Cerebellar cortex (tissue), 1 donor: Measurements from ENCODE around the gene CXCL3.

Experiments
- DNase-seq: peaks from one replicate; pipeline ENCODE4 v3.0.0-alpha.2; 2015; ENCODE audit warnings: low spot score

The CXCL3 gene

DNA sequence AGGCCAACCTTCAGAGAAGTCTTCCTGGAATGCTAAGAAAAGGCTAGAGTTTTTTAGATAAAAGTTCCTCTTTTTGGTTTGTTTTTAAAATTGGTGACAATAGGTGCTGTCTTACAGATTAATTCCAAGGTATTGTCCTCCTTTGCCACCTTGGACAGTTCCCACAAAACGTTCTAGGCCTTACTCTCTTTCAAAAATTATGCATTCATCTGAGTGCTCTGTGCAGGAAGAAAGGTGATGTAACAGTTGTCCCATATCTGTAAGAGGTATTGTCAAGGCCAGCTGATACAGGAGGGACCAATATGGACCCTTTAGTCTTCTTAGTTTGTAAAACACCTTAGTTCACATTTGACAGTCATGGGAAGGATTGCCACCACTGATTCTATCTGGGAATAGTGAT lies 24.2 kb downstream of the CXCL3 start:
- no peak for DNase-seq

DNA sequence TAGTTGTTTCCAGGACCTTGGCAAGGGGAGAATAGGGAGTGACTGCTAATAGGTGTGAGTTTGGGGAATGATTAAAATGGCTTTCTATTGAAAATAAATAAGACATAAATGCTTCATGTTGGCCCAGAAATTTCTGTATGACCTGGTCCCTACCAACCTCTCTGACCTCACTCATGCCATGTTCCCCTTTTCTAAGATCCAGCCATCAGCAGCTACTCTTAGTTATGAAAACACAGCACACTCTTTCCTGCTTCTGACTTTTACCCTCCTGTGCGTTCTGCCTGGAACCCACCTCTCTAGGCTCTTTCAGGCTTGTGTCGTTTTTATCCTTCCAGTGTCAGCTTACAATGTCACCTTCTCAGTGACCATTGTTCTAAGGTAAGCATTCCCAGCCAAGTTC lies 25.2 kb downstream of the CXCL3 start:
- no peak for DNase-seq

DNA sequence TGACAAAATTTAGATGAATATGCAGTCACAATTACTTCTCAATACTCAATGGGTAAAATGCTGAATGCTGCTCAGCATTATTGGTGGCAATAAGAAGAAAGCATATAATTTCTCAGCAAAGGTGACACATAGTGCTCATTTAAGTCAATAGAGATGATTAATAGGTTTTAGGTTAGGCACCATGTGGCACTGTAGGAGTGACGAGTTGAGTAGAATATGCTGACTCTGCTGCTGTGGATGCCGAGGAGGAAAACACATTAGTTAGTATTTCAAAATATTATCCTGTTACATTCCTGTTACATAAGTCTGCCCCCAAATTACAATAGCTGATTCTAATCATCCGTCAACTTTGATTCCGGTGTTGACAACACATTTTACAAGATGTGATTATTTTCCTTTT lies 26.4 kb downstream of the CXCL3 start:
- DNase-seq, result no peak

DNA sequence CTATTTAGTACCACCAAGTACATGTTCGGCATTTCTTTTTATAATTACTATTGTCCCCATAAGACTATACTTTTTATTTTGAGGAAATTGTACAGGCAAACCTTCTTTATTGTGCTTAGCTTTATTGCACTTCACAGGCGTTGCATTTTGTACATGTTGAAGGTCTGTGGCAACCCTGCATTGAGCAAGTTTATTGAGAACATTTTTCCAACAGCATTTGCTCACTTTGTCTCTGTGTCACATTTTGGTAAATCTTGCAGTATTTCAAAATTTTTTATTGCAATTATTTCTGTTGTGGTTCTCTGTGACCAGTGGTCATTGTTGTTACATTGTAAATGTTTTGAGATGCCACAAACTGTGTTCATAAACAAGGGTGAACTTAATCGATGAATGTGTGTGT lies 29.2 kb downstream of the CXCL3 start:
- DNase-seq, result no peak

DNA sequence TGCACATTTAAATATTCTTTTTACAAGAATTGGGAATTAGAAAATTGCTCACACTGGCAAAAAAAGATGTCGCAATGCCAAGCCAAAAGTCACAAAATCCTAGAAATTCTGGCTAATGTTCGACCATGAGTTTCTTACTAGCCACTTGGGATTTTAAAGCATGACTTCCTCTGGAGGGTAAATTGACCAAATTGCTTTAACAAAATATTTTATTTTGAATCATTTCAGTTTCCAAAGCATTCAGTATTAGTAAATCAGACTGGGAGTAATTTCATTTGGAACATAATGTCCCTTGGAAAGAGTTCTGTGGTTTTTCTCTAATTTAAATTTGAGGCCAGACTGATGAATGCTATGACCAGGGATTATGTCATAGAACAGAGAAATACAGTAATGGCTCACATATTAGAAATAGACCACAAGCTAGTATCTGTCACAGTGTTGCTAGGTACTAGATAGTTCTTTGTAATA lies 32.4 kb downstream of the CXCL3 start:
- DNase-seq, result no peak

DNA sequence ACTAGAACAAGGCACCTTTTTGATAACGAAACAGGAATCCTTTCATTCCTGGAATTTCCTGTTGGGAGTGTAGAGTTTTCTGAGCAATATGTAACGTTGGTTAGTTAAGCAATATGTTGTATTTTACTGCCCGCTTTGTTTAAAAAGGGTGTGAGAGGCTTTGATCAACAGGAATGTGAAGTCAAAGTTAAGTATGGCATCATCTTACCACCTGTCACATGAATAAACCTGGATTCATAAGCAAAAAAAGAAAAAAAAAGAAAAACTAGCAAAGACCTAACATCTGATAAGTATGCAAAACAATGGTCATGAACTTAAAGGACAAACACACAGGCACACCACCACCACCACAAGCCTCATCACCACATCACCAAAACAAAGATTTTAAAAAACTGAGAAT lies 33.0 kb downstream of the CXCL3 start:
- DNase-seq, result no peak

DNA sequence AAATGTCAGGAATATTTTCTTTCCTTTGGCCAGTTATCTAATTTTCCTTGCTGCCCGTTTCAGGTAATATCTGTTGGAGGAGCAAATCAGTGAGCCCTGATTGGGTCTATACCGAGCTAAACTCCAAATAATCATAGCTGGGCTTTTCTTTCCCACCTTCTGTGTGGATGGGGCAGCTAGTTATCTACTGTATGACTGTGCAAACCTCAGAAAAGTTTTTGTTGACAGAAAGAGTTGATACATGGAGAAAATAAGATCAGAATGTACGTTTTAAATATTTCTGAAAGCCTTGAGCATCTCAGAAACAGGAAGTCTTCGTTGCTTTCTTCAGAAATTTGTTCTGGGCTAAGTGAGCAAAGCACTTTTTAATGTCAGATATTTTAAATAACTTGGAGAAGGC lies 33.8 kb downstream of the CXCL3 start:
- no peak for DNase-seq

DNA sequence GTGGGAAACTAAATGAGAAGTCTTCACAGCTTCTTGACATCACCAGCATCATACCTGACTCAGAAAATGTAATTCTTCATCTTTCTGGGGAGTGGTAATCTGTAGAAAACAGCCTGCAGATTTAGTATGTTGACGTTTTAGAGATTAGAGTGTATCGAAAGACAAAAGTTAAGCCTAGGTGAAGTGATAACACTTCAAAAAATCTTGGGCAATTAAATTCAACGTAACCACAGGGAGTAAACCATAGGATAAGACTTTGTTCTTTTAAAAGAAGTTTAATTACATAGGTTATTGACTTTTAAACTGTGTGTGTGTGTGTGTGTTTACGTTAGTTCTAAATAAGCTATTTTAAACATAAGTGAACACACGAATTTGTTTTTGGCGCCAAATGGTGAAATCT lies 38.2 kb downstream of the CXCL3 start:
- no peak for DNase-seq

DNA sequence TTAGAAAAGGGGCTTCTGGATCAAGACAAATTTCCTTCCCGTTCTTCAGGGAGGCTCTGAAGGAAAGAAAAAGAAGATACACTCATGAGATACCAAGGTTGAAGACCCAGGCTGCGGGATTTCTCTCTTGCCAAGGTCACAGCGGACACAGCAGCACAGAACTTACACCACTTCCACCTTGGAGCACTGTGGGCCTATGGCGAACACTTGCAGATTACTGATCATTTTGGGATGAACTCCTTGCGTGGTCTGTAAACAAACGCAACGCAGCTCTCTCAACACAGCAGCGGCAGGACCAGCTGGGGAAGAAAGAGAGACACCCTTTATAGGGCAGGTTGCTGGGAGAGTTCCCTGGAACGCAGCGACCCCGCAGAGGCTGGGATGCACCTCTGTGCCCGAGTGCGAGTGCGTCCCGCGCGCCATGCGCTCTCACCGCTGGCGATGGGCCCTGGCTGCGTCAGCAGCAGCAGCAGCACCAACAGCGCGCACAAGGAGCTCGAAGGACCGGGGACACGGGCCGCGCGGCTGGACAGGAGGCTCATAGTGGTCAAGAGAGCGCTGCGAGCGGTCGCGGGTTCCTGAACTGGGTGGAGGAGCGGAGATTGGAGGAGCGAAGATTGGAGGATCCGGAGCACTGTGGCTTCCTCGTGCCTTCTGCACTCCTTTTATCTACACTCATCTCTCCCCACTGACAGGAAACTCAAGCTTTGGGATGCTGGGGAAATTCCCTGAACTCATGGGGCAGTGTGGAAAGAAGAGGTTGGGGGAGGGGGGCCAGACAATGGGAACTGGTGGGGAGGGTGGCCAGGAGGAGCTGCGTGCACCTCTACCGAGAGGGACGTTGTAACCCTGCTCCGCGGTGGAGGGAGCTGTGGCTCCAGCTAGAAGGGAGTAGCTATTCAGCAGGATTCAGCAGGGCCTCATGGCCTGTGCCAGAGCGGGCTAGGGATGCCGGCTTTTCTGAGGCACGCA lies 40.2 kb downstream of the CXCL3 start, which contains the start of gene CXCL5:
Gene CXCL5 (minus strand): TSS at position 638 of the 972 bp plus-strand sequence. CDS start 96 bp downstream, at position 542.
- no peak for DNase-seq

DNA sequence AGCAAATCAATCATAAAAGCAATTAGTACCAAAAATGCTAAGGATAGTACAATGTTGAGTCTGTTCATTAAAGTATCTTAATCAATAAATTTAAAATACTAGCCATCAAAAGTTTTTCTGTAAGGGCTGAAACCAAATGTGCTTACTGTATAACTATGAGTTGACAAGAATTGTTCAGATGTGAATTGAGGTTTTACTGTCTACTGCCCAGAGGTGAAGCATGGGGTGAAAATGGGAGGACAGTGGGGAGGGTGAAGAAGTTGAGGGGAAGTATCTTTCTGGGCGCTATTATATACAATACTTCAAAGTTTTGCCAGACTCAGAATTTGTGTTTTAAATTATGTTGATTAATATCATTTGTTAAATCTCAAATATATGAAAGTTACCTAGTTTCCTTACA lies 46.4 kb downstream of the CXCL3 start:
- no peak for DNase-seq

DNA sequence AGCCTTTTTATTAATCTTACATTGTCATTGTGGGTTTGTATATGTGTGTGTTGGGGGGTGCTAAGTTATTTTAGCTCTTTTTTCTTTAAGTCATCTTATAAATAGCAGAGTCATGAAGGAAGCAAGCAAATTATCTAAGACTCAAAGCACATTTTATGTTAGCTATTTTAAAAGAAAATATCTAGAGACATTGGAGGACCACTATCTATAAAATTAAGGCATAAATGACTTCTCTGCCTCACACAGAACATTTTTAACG lies 46.8 kb downstream of the CXCL3 start:
- no peak for DNase-seq

DNA sequence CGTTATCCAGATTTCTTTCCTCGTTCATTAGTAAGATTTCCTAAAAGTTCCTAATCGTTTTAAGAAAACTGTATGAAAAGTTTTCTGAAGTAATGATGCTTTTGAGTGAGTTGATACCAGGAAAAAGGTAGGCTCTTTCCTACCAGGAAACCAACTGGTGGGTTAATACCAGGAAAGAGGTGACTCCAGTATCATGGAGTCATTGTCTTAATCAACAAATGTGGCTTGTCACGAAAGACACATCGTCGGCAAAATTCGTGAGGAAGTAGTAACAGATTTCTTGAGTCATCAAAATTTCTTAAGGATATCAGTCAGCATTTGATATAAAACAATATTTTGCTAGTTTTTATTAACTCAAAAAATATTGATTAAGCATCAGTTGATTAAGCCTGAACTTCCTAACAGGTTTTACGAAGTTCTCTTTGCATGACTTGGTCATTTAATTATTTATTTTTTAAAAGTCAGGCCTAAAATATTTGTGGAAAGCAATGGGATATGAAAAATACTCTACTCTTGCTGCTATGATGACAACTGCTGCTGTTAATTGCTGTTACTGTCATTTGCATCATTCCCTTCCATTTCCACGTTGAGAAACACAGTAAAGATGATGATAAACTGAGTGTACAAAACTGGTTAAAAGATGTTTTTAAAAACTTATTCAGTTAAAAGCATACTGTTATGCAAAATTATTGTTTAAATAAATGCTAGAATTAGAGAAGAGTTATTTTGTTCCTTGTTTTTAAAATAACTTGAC lies 47.3 kb downstream of the CXCL3 start:
- no peak for DNase-seq

DNA sequence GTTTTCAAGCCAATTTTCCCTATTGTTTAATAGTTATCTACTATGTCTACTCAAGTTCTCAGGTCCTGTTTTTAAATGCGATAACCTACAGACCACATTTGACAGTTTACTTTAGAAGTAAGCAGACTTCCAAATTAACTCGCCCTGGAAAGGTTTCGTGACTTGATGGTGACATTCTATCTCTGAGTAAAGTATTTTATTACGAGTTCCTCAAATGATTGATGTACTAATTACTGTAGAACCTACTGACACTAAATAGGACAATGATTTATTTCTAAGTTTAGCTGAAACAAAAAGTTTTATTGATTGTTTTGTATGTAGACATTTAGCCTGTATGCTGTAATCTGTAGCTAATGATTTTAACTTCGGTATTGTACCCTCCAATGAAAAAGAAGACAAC lies 48.6 kb downstream of the CXCL3 start:
- DNase-seq, result no peak

DNA sequence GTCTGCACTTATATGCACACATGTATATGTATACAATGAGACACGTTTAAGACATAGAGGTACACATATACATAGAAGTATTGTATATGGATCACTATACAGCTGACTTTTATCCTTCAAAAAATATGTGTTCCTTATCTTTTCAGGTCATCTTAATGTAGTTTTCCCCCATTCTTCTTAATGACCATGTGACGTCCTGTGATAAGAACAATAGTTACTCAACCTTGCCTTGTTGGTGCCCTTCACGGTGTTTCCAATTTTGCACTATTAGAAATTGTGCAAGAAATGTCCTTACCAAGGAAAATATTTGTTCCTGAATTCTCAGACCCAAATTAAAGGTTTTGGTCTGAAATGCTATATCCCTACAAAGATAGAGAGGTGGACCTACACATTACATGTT lies 49.5 kb downstream of the CXCL3 start:
- no peak for DNase-seq

DNA sequence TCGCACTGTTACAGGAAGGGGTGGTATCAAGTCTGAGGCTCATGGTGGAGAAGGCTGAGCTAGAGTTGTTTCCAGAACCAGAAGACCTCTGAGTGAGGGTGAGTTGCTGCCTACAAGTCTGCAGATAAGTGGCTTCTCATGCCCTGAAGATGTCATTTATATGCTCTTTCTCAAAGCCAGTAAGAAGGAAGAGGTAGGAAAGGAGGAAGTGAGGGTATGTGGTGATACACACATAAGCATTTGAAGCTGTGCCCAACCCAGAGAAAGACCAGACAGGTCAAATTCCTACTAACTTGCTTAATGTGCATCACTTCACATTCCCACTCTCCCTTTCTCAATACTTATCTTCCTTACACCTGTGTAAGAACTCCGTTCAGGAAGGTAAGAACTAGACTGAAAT lies 50.4 kb downstream of the CXCL3 start, which contains the start of gene PPBP:
Gene PPBP (minus strand): TSS at position 130 of the 400 bp plus-strand sequence. CDS start 87 bp downstream, at position 43.
- DNase-seq, result no peak
